ENCODE results near the gene VWA5A.

DNA sequence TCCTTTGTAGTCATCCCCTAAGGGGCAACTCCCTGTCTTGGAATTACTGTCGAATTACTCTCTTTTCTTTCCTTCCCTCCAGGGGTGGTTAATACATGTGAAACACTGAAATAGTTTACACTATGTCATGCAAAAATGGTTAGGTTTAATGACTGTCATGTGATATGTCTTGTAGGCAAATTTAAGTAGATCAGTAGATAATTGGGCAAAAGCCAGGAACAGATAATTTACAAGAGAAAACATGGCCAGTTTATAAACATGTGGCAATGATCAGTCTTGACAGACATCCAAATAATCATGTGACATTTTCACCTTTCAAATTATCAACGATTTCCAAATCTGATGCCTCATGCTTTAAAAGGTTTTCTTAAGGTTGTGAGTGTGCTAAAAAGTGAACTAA is 3.9 kb downstream of the VWA5A start:
- TF ChIP-seq POLR2A (IDR thresholded peaks at IDR 0.05): no peak
- TF ChIP-seq, protein P1, sequence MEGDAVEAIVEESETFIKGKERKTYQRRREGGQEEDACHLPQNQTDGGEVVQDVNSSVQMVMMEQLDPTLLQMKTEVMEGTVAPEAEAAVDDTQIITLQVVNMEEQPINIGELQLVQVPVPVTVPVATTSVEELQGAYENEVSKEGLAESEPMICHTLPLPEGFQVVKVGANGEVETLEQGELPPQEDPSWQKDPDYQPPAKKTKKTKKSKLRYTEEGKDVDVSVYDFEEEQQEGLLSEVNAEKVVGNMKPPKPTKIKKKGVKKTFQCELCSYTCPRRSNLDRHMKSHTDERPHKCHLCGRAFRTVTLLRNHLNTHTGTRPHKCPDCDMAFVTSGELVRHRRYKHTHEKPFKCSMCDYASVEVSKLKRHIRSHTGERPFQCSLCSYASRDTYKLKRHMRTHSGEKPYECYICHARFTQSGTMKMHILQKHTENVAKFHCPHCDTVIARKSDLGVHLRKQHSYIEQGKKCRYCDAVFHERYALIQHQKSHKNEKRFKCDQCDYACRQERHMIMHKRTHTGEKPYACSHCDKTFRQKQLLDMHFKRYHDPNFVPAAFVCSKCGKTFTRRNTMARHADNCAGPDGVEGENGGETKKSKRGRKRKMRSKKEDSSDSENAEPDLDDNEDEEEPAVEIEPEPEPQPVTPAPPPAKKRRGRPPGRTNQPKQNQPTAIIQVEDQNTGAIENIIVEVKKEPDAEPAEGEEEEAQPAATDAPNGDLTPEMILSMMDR (IDR thresholded peaks at IDR 0.05 in 4 of 5, conservative IDR thresholded peaks at IDR 0.05 in 1 of 5): no peak
